NOMO-1 treated with dmso at 0.1 percent for 144 hours (cell line): ENCODE results near the gene ATP6V0D1.

ENCODE experiments used
- DNase-seq: peaks from one replicate; lab custom pipeline; 2025; ENCODE audit not compliant: unreplicated experiment; lab: John Stamatoyannopoulos, UW

The ATP6V0D1 gene

DNA sequence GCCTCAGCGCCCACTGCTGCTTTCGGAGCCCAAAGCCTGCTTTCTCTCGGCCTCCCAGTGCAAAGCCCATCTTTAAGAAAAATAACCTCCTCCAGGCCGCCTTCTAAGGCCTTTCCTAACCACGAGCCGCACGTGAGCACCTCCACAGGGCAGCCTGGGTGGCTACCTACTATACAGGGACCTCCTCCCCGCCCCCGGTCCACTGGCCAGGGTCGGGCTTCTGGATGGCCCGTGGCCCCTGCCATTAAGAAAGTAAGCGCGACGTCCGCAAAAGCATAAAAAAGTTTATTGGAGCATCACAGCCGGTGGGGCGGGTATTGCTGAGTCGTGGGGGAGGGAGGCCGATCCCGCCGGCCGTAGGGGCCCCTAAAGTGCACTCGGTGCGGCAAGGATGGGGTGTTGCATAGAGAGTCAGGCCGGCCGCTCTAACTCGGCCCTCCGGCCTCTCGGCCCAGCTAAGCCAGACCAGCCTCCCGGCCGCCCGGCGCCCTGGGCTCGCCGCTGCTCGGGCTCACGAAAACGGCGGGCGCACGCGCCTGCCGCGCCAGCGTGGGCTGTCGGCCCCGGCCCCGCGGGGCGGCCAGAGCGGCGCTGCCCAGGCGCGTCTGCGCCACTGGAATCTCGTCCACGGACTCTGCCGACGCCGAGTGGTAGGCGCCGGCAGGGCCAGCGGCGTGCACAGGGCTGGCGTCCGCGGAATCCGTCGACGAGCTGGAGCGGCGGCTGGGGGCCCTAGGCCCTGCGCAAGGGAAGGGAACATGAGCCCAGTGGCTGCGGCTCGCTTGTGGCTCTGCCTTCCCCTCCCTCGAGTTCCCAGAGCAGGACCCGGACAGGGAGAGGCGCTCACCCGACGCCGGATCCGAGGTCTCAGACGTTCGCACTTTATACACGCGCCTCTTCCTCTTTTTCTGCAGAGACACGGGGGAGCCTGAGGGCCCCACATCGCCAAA, 86.5 kb downstream of the ATP6V0D1 start:
- peak; percentile 71 for DNase-seq

GRCh38 chr16:67393788-67394154, 87.2 kb downstream of the ATP6V0D1 start:
- no peak for DNase-seq

DNA sequence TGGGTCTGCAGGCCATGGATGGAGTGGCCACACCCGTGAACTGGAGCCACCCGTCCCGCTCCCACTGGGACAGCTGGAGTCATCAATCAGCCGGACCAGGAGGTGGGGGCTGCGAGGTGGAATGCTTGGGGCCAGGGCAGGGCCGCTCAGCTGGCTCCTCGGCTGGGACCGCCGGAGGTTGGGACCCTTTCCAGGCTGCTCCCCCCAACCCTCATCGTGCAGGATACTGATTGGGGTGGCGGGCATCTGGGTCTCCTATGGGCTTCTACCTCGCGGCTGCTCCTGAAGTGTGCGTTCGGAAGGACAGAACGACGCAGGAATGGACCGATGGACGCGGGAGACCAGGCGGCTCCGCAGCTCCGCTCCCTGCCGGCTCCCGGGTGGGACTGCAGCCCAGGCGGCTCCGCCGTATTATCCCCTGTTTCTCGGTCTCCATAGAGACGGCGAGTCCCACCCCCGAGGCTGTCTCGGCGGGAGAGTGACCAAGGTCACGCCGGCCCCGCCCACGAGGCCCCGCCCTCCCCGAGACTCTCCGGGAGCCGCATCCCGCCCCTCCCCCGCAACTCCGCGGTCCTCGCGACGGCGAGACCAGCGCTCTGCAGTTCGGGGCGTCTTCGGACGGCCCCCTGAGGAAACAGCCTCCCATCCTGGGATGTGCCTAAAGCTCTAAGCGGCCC, 87.7 kb downstream of the ATP6V0D1 start, which contains the start of gene TPPP3:
TPPP3 (minus strand) TSS at position 388 of the 677 bp plus-strand sequence. CDS start 2,387 bp downstream, outside the sequence.
- DNase-seq, result peak; percentile 1

DNA sequence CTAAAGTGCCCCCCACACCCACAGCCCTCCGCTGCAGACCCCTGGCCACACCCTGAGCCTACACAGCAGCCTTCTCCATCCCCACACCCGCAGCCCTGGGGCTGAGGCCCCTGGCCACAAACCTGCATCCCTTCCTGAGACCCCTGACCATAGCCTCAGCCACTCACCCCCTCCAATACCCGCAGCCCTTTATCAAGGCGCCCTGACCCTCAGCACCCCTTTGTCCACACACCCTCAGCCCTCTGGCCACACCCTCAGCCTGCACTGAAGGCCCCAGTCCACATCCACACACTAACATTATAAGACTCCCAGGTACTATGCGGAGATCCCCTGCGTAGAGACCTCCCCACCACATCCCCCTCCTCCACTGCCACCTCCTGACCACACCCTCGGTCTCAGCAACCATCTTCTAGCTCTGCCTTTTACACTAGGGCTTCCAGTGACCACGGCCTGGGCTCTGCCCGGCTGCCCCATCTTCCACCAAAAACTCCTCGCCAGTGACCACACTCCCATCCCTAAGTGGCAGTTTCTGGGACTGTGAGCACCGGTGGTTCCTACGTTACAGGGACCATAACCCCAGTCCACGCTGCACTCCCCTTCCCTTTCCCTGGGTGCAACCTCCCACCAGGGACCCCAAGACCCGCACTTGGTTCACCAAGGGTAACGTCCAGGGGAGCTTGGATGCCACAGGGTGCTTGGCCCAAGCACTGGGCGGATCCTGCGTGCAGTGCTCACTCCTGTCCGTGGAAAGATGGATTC, 88.5 kb downstream of the ATP6V0D1 start:
- DNase-seq, result no peak

GRCh38 chr16:67391424-67392300, 89.3 kb downstream of the ATP6V0D1 start:
- no peak for DNase-seq

GRCh38 chr16:67390816-67391423, 90.0 kb downstream of the ATP6V0D1 start:
- DNase-seq, result no peak

DNA sequence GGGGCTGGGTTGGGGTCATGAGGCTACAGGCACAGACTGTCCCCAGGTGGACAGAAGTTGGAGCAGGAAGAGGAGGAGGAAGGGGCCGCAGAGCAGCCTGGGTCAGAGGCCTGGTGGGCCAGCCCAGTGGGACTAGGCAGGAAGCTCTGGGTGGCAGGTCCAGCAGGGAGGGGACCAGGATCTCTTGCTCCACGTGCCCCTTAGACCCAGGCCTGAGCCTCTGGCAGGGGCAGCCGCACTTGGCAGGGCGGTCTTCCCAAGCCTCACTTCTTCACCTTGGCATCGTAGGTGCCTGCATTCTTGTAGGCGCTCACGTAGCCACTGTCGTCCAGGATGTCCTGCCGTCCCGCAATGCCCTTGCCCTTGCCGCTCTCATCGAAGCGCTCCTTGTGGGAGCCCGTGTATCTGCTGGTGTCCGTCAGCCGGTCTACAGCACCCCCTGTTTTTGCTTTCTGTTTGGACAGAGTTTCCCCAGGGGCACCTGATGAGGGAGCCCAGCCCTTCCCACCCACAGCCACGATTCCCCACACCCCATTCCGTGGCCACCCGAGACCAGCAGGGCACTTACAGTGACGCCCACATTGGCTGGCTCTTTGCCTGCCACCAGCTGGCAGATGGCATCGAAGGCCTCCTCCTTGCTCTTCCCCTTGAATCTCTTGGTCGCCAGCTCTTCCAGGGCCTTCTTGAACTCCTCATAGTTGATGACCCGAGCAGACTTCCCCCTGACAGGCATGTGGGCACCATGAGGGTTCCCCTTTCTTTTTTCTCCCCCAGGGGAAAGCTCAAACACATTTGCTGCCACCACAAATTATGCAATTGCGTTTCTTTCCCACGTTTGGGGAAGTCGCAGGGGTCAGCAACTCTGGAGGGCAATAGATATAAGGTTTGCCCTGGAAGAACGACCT, 90.8 kb downstream of the ATP6V0D1 start:
- peak; percentile 77 for DNase-seq

GRCh38 chr16:67388591-67388990, 92.4 kb downstream of the ATP6V0D1 start:
- no peak for DNase-seq

GRCh38 chr16:67388191-67388590, 92.8 kb downstream of the ATP6V0D1 start:
- DNase-seq, result no peak
